HG03378 (cell line): ENCODE results near the gene ELMOD3.

ENCODE experiments used
- ATAC-seq: cut with Tn5 transposase; IDR thresholded peaks from one replicate; pipeline ENCODE4 v1.9.1; 2021; ENCODE audit warnings: mild to moderate bottlenecking, moderate library complexity; ENCODE audit not compliant: unreplicated experiment

ELMOD3 gene

DNA sequence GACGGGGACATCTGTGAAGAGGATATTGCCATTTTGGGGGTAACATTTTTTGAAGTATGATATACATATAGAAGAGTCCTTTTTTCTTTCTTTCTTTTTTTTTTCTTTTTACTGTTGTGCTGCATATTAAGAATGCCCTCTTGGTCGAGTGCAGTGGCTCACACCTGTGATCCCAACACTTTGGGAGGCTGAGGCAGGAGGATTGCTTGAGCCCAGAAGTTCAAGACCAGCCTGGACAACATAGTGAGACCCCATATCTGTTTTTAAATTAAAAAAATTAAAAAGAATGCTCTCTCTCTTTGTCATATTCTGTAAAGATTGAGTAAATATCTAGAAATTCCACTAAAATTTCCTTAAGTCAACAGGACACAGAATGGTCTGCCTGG is 67.5 kb downstream of the ELMOD3 start:
- no peak for ATAC-seq

DNA sequence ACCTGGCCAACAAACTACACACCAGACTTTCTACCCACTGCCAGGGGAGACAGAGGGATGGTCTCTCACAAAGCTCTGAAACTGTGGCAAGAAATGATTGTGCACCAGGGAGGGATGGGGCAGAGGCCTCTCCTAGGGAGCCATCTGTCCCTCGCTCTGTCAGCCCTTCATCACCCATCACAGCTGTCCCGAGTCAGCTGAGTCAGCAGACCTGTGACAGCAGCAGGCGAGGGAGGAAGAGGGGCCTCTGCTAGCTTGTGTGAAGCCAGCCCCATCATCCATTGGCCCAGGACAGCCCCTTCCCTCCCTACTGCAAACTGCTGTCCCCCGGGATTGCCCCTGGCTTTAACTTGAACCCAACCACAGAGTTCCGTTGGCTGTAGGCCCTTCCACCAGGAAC is 69.0 kb downstream of the ELMOD3 start:
- no peak for ATAC-seq

- ATAC-seq = no peak
Observed at GRCh38 chr2:85425588-85425987, 71.0 kb downstream of the ELMOD3 start.

DNA sequence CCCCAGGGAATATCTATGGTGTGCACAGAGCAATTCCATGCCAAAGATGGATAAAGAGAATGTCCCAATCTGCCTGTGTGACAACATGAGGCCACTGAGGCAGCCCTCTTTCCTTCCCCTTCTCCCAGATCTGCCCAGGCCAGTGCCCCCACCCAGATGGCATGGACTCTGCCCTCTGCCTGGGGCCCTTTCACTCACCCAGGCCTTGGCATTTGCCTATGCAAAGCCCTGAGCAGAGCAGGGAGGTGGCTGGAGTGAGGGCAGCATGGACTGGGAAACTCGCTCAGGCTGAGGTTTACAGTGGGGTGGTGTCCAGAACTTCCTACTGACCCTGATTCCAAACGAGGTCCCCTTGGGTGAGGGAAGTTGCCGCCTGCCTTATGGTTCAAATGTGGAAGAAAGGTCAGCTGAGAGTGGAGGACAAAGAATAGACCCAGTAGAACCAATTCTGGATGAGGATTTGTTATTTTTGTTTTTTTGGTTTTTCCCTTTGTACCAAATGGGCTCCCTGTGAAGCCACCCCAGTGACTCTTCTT is 72.8 kb downstream of the ELMOD3 start:
- no peak for ATAC-seq

GRCh38 chr2:85428343-85428881 is 73.8 kb downstream of the ELMOD3 start:
- ATAC-seq = no peak

DNA sequence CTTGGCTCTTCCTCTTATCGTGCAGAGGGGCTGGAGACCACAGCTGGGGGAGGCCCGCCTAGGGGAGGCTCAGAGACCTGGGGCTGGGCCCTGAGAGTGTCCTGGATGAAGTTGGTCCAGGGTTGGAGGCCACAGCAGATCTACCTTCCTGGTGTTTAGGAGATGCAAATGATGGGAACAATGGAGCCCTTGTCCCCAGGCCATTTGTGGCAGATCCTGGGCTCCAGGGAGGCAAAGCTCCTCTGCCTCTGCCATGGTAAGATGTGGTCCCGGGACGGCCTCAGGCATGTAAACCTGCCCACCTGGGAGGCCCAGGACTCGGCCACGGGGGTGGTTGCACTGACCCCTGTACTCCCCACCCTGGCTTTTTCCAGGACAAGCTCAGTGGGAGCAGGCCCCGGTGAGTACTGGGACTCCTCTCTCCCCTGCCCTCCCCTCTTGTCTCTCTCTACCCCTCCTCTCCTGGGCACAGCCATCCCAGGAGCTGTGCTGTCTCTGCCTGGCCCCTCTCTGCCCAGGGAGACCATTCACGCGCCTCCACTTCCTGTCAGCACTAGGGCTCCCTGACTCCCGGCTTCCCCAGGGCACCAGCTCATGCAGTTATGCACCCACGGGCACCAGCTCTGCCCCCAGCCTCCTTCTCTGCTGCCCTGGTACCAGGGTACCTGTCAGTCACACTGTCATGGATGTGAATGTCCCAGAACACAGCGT is 74.8 kb downstream of the ELMOD3 start:
- ATAC-seq = no peak

GRCh38 chr2:85429924-85430289 is 75.3 kb downstream of the ELMOD3 start:
- ATAC-seq = no peak

GRCh38 chr2:85430752-85431569 is 76.4 kb downstream of the ELMOD3 start:
- ATAC-seq = no peak

GRCh38 chr2:85431570-85432205 is 77.1 kb downstream of the ELMOD3 start:
- ATAC-seq = no peak

- ATAC-seq = no peak
Observed at GRCh38 chr2:85433511-85434089, 79.0 kb downstream of the ELMOD3 start.

DNA sequence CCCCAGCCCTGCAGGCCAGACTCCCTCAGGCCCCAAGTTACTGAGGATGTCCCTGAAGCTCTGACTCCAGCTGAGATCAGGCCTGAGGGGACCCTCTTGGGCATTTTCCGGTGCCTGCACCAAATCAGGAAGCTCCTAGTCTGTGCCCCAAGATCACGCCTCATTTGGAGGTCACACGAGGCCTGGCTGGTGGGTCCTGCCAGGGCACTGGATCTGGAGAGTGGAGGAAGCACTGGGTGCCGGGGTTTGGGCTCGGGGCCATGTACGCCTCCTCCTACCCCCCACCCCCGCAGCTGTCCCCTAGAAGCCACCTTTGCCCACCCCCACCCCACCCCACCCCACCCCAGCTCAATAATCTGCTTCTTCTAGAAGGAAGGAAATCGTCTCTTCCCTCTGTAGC is 80.1 kb downstream of the ELMOD3 start:
- no peak for ATAC-seq

DNA sequence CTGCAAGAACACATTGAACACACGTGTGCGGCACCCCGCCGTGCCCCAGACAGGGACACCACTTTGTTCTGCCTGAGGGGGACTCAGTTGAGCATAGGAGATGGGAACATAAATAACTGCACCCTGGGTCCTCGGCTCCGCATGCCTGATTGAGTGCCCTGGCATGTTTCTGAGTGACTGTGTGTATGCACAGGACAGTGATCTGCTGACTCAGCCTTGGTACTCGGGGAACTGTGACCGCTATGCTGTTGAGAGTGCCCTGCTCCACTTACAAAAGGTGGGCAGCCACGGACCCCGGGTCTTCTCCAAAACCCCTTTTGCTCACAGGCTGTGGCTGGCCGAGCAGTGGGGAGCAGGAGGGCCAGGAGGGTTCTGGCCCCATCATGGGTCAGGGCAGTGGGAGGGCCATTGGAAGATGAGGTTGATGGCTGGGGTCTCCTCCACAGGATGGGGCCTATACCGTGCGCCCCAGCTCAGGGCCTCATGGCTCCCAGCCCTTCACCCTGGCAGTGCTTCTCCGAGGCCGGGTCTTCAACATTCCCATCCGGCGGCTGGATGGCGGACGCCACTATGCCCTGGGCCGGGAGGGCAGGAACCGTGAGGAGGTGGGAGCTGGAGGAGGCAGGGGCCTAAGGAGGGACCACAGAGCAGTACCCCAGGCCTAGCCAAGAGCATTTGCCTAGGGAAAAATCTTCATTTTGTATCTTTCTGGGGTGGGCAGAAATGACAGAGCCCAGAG is 80.8 kb downstream of the ELMOD3 start:
- ATAC-seq = no peak

DNA sequence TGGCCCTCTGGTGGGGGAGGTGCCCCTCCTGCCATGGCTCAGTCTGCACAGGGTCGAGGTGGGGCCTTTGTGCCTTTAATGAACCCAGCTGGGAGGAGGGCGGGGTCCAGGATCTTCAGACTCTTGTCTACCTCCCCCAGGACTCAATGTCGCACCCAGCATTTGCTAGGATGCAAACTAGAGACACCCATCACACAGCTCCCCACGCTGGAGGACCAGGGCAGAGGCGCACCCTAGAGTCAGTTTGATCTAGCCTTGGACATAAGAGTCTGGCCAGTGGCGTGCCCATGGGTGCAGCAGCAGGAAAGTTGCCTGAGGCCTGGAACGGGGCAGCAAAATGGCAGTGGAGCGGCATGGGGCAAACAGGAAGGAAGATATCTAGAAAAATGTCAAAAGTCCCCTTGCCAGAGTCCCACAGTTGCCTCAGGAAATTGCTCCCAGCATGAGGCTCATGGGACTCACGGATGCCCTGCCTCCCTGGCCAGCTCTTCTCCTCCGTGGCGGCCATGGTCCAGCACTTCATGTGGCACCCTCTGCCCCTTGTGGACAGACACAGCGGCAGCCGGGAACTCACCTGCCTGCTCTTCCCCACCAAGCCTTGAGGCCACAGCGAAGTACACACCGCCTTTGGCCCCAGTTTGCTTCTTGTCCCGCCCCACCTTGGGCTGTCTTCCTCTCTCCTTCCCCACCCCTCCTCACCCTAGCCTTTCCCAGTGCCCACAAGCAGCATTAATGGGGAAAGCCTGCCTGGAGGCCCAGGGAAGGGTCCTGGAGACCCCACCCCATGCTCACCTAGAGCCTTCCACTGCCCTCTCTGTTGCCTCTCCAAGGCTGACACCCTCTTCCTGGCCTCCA is 81.6 kb downstream of the ELMOD3 start:
- ATAC-seq = no peak

DNA sequence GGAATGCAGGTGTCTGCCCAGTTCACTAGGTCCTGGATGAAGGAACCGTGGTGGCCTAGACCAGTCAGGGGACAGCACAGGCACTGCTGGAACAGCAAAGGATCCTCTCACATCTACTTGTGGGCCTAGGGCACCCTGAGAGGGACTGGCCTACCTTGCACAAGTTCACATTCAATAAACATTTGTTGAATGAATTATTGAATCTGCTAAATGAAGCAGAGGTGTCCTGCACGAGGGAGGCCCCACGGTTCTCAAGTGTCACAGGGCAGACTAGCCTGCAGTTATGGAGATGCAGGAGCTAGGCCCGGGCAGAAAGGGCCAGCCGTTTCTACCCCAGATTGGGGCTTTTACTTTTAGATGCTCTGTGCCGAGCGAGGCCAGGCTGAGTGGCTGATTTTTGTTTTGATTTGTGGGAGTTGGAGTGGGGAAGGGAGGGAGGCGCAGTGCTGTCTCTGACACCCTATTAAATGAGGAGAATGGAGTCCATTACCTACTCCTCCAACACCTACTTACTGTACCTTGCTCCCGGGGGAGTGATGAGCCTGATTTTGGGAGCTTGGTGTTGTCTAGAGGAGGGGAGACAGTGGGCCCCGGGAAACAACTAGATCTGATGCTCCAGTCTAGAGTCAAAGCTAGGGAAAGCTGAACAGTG is 82.4 kb downstream of the ELMOD3 start:
- ATAC-seq = no peak

- peak; percentile 60 for ATAC-seq
Observed at GRCh38 chr2:85437488-85438200, 83.1 kb downstream of the ELMOD3 start.

DNA sequence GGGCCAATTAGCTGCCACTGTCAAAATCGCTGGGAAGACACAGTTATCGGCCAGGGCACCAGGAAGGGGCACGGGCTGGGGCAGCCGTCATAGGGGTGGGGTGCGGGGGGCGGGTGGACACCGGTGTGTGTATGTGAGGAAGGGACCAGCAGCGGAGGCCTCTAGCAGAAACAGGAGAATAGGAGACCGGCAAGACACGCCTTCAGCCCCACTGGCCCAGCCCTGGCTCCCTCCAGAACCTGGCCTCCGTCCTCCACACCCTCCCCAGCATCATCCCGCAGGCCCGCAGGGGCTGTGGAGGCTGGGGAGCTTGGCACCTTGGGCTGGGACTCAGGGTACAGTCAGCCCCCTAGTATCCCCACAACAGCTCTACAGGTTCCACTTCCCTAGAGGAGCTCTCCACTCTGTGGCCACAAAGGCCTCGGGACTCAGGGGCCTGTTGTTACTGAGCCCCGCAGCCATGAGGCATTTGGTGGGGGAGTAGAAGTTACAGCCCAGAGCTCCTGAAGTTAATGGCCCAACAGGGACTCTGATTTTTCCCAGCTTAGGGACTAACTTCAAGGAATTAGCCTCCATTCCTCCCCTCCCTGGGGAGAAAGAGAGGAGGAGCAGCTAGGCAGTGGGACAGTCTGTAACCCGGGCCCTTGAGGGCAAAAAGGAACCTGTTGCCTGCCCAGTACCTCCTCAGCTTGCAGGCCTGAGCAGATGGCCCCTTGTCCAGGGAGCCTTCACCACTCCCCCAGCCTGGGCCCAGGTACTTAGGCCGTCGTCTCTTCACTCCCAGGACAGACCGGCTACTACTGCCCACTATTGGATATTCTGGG is 83.8 kb downstream of the ELMOD3 start:
- ATAC-seq = no peak

DNA sequence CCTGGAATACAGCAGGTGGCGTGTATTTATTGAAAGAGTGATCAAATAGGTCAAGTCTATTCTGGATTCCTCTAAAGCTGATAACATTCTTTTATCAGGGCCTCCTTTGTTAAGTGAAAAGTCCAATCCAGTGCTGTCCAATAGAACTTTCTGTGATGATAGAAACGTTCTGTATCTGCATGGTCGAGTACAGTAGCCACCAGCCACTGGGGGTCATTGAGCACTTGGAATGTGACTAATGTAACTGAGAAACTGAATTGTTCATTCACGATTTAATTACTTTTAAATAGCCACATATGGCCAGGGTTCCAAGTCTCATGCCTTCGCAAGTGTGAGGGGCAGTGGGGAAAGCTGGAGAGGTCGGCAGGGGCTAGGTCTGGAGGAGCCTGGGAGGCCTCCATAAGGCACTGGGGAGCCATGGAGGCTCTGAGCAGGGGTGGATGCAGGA is 84.5 kb downstream of the ELMOD3 start:
- ATAC-seq = no peak
